ENCODE data around the gene IFT27.

Gene IFT27

GRCh38 chr22:36730176-36730858, 45.6 kb downstream of the IFT27 start:
- TF ChIP-seq, protein P1, sequence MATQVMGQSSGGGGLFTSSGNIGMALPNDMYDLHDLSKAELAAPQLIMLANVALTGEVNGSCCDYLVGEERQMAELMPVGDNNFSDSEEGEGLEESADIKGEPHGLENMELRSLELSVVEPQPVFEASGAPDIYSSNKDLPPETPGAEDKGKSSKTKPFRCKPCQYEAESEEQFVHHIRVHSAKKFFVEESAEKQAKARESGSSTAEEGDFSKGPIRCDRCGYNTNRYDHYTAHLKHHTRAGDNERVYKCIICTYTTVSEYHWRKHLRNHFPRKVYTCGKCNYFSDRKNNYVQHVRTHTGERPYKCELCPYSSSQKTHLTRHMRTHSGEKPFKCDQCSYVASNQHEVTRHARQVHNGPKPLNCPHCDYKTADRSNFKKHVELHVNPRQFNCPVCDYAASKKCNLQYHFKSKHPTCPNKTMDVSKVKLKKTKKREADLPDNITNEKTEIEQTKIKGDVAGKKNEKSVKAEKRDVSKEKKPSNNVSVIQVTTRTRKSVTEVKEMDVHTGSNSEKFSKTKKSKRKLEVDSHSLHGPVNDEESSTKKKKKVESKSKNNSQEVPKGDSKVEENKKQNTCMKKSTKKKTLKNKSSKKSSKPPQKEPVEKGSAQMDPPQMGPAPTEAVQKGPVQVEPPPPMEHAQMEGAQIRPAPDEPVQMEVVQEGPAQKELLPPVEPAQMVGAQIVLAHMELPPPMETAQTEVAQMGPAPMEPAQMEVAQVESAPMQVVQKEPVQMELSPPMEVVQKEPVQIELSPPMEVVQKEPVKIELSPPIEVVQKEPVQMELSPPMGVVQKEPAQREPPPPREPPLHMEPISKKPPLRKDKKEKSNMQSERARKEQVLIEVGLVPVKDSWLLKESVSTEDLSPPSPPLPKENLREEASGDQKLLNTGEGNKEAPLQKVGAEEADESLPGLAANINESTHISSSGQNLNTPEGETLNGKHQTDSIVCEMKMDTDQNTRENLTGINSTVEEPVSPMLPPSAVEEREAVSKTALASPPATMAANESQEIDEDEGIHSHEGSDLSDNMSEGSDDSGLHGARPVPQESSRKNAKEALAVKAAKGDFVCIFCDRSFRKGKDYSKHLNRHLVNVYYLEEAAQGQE (IDR thresholded peaks at IDR 0.05; ENCODE audit: insufficient read depth in 1 of 2, low read depth in 2 of 2, low read length in 2 of 2): no peak
- TF ChIP-seq SIN3A (IDR thresholded peaks at IDR 0.05; ENCODE audit: borderline replicate concordance, insufficient read depth, low read length) (no peak), TAF1 (IDR thresholded peaks at IDR 0.05; ENCODE audit: borderline replicate concordance, insufficient read depth, low read length) (no peak), POLR2AphosphoS5 (IDR thresholded peaks at IDR 0.05; ENCODE audit: low read depth, low read length) (no peak), FOXP2 (optimal IDR thresholded peaks at IDR 0.05; ENCODE audit: borderline replicate concordance, extremely low read depth, extremely low read length, insufficient read depth) (no peak)

GRCh38 chr22:36729321-36729720, 46.6 kb downstream of the IFT27 start:
- TF ChIP-seq TAF1 (IDR thresholded peaks at IDR 0.05; ENCODE audit: borderline replicate concordance, insufficient read depth, low read length): no peak
- TF ChIP-seq, protein P1 (IDR thresholded peaks at IDR 0.05; ENCODE audit: insufficient read depth in 1 of 2, low read depth in 2 of 2, low read length in 2 of 2): no peak
- TF ChIP-seq POLR2AphosphoS5 (IDR thresholded peaks at IDR 0.05; ENCODE audit: low read depth, low read length): no peak
- TF ChIP-seq FOXP2 (optimal IDR thresholded peaks at IDR 0.05; ENCODE audit: borderline replicate concordance, extremely low read depth, extremely low read length, insufficient read depth): no peak
- TF ChIP-seq SIN3A (IDR thresholded peaks at IDR 0.05; ENCODE audit: borderline replicate concordance, insufficient read depth, low read length): no peak

DNA sequence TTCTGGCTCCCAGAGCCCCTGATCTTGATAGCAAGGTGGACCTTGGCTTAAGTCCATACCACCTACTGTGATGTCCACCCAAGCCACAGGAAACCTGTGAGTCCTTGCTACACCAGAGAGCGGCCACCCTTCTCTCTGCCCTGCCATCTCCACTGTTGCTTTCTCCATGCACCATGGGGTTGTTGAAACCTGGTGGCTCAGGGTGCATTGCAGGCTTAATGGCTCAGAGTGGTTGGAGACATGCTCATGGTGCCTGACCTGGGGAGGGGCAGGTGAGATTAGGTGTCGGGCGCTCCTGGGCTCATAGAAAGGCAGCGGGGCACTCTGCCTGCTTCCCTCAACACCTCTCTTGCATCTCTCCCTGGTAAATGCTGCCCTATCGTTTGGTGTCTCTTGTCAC, 47.4 kb downstream of the IFT27 start:
- no peak for TF ChIP-seq FOXP2 (optimal IDR thresholded peaks at IDR 0.05; ENCODE audit: borderline replicate concordance, extremely low read depth, extremely low read length, insufficient read depth)
- no peak for TF ChIP-seq POLR2AphosphoS5 (IDR thresholded peaks at IDR 0.05; ENCODE audit: low read depth, low read length)
- no peak for TF ChIP-seq TAF1 (IDR thresholded peaks at IDR 0.05; ENCODE audit: borderline replicate concordance, insufficient read depth, low read length)
- no peak for TF ChIP-seq SIN3A (IDR thresholded peaks at IDR 0.05; ENCODE audit: borderline replicate concordance, insufficient read depth, low read length)

DNA sequence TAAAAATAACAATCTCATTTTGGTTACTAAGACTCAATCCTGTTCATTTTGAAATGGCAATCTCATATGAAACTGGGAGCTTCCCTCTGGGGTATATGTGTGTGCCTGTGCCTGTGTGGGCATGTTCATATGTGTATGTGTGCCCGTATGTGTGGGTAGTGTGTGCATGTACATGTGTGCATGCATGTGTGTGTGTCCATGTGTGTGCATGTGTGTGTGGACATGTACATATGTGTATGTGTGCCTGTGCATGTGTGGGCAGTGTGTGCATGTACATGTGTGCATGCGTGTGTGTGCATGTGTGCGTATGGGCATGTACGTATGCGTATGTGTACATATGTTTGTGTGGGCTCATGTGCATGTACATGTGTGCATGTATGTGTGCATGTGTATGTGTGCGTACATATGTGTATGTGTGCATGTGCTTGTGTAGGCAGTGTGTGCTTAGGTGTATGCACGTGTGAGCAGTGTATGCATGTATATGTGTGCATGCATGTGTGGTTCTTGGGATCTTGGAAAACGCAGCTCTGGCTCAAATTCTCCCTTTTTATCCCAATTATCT, 47.9 kb downstream of the IFT27 start:
- TF ChIP-seq TAF1 (IDR thresholded peaks at IDR 0.05; ENCODE audit: borderline replicate concordance, insufficient read depth, low read length): no peak
- TF ChIP-seq FOXP2 (optimal IDR thresholded peaks at IDR 0.05; ENCODE audit: borderline replicate concordance, extremely low read depth, extremely low read length, insufficient read depth): no peak
- TF ChIP-seq, protein P1 (IDR thresholded peaks at IDR 0.05; ENCODE audit: insufficient read depth in 1 of 2, low read depth in 2 of 2, low read length in 2 of 2): no peak
- no peak for TF ChIP-seq SIN3A (IDR thresholded peaks at IDR 0.05; ENCODE audit: borderline replicate concordance, insufficient read depth, low read length)
- no peak for TF ChIP-seq POLR2AphosphoS5 (IDR thresholded peaks at IDR 0.05; ENCODE audit: low read depth, low read length)

- TF ChIP-seq POLR2AphosphoS5 (IDR thresholded peaks at IDR 0.05; ENCODE audit: low read depth, low read length) (no peak), FOXP2 (optimal IDR thresholded peaks at IDR 0.05; ENCODE audit: borderline replicate concordance, extremely low read depth, extremely low read length, insufficient read depth) (no peak), TAF1 (IDR thresholded peaks at IDR 0.05; ENCODE audit: borderline replicate concordance, insufficient read depth, low read length) (no peak), SIN3A (IDR thresholded peaks at IDR 0.05; ENCODE audit: borderline replicate concordance, insufficient read depth, low read length) (no peak)
- TF ChIP-seq, protein P1 (IDR thresholded peaks at IDR 0.05; ENCODE audit: insufficient read depth in 1 of 2, low read depth in 2 of 2, low read length in 2 of 2): no peak
These were observed 48.8 kb downstream of the IFT27 start for GRCh38 chr22:36727110-36727509.
